ENCODE data around the gene INHA.

Gene INHA

GRCh38 chr2:219613461-219614070 lies 41.5 kb downstream of the INHA start:
- no peak overlapping the region for H3K4me3 Mint-ChIP-seq
- ATAC-seq (ENCODE audit: low read depth) (no peak), DNase-seq (ENCODE audit: low spot score in 2 of 2) (no peak)
- no peaks in the 10 kb centered on the region for H3K9me3 Mint-ChIP-seq
- H3K27ac Mint-ChIP-seq: peak overlapping the region; percentile 19
- H3K27me3 Mint-ChIP-seq: no peaks in the 10 kb centered on the region
- H3K36me3 Mint-ChIP-seq: peaks cover 27% of the 10 kb centered on the region
- H3K4me1 Mint-ChIP-seq: peaks cover 12% of the 10 kb centered on the region

GRCh38 chr2:219614076-219614860 lies 42.2 kb downstream of the INHA start:
- DNase-seq (ENCODE audit: low spot score in 2 of 2) (no peak), ATAC-seq (ENCODE audit: low read depth) (no peak)
- H3K4me3 Mint-ChIP-seq: no peak overlapping the region
- H3K36me3 Mint-ChIP-seq: peaks cover 26% of the 10 kb centered on the region
- H3K27me3 Mint-ChIP-seq: no peaks in the 10 kb centered on the region
- H3K27ac Mint-ChIP-seq: no peak overlapping the region
- no peaks in the 10 kb centered on the region for H3K9me3 Mint-ChIP-seq
- peaks cover 12% of the 10 kb centered on the region for H3K4me1 Mint-ChIP-seq

- no peak for DNase-seq (ENCODE audit: low spot score in 2 of 2)
- no peak overlapping the region for H3K4me3 Mint-ChIP-seq
- no peak for ATAC-seq (ENCODE audit: low read depth)
- H3K36me3 Mint-ChIP-seq: peaks cover 24% of the 10 kb centered on the region
- no peaks in the 10 kb centered on the region for H3K9me3 Mint-ChIP-seq
- no peaks in the 10 kb centered on the region for H3K27me3 Mint-ChIP-seq
- no peak overlapping the region for H3K27ac Mint-ChIP-seq
- H3K4me1 Mint-ChIP-seq: peaks cover 12% of the 10 kb centered on the region
Measured at GRCh38 chr2:219615036-219615435, 42.9 kb downstream of the INHA start.

GRCh38 chr2:219615894-219616293 lies 43.8 kb downstream of the INHA start:
- Mint-ChIP-seq H3K9me3 (no peaks in the 10 kb centered on the region), H3K36me3 (peaks cover 21% of the 10 kb centered on the region), H3K27me3 (no peaks in the 10 kb centered on the region), H3K27ac (no peak overlapping the region), H3K4me3 (no peak overlapping the region), H3K4me1 (peaks cover 12% of the 10 kb centered on the region)
- ATAC-seq (ENCODE audit: low read depth) (no peak), DNase-seq (ENCODE audit: low spot score in 2 of 2) (no peak)

GRCh38 chr2:219616550-219616949 lies 44.4 kb downstream of the INHA start:
- H3K27me3 Mint-ChIP-seq: peaks cover 3% of the 10 kb centered on the region

GRCh38 chr2:219618733-219619122 lies 46.6 kb downstream of the INHA start:
- Mint-ChIP-seq H3K27ac (no peak overlapping the region), H3K36me3 (peaks cover 14% of the 10 kb centered on the region), H3K4me3 (no peak overlapping the region), H3K4me1 (no peaks in the 10 kb centered on the region), H3K27me3 (peaks cover 7% of the 10 kb centered on the region), H3K9me3 (no peaks in the 10 kb centered on the region)
- ATAC-seq (ENCODE audit: low read depth): no peak
- DNase-seq (ENCODE audit: low spot score in 2 of 2): no peak

More at GRCh38 chr2:219616550-219616949, 44.4 kb downstream of the INHA start:
- peaks cover 10% of the 10 kb centered on the region for H3K4me1 Mint-ChIP-seq
- ATAC-seq (ENCODE audit: low read depth) (no peak), DNase-seq (ENCODE audit: low spot score in 2 of 2) (no peak)
- H3K9me3 Mint-ChIP-seq: no peaks in the 10 kb centered on the region
- H3K36me3 Mint-ChIP-seq: peaks cover 16% of the 10 kb centered on the region
- H3K4me3 Mint-ChIP-seq: no peak overlapping the region
- no peak overlapping the region for H3K27ac Mint-ChIP-seq

GRCh38 chr2:219619235-219619634 lies 47.1 kb downstream of the INHA start:
- Mint-ChIP-seq H3K4me3 (no peak overlapping the region), H3K27me3 (peaks cover 7% of the 10 kb centered on the region), H3K36me3 (peaks cover 13% of the 10 kb centered on the region), H3K27ac (no peak overlapping the region), H3K4me1 (no peaks in the 10 kb centered on the region), H3K9me3 (no peaks in the 10 kb centered on the region)
- DNase-seq (ENCODE audit: low spot score in 2 of 2) (no peak), ATAC-seq (ENCODE audit: low read depth) (no peak)

GRCh38 chr2:219620546-219620945 lies 48.4 kb downstream of the INHA start:
- H3K27me3 Mint-ChIP-seq: peaks cover 9% of the 10 kb centered on the region
- H3K27ac Mint-ChIP-seq: no peak overlapping the region
- H3K4me1 Mint-ChIP-seq: no peaks in the 10 kb centered on the region
- H3K9me3 Mint-ChIP-seq: no peaks in the 10 kb centered on the region
- DNase-seq (ENCODE audit: low spot score in 2 of 2): no peak
- H3K4me3 Mint-ChIP-seq: no peak overlapping the region
- peaks cover under 1% of the 10 kb centered on the region for H3K36me3 Mint-ChIP-seq
- ATAC-seq (ENCODE audit: low read depth): no peak

- DNase-seq (ENCODE audit: low spot score in 2 of 2): no peak
- no peak overlapping the region for H3K4me3 Mint-ChIP-seq
- no peaks in the 10 kb centered on the region for H3K36me3 Mint-ChIP-seq
- no peaks in the 10 kb centered on the region for H3K9me3 Mint-ChIP-seq
- H3K27ac Mint-ChIP-seq: no peak overlapping the region
- peaks cover 18% of the 10 kb centered on the region for H3K27me3 Mint-ChIP-seq
- H3K4me1 Mint-ChIP-seq: no peaks in the 10 kb centered on the region
- ATAC-seq (ENCODE audit: low read depth): no peak
Measured at GRCh38 chr2:219621935-219622334, 49.8 kb downstream of the INHA start.

- H3K4me3 Mint-ChIP-seq: no peak overlapping the region
- H3K4me1 Mint-ChIP-seq: no peaks in the 10 kb centered on the region
- no peak for ATAC-seq (ENCODE audit: low read depth)
- H3K27ac Mint-ChIP-seq: no peak overlapping the region
- H3K36me3 Mint-ChIP-seq: no peaks in the 10 kb centered on the region
- H3K9me3 Mint-ChIP-seq: no peaks in the 10 kb centered on the region
- DNase-seq (ENCODE audit: low spot score in 2 of 2): no peak
- peaks cover 20% of the 10 kb centered on the region for H3K27me3 Mint-ChIP-seq
Measured at GRCh38 chr2:219622472-219622871, 50.4 kb downstream of the INHA start.

GRCh38 chr2:219624565-219624964 lies 52.5 kb downstream of the INHA start:
- Mint-ChIP-seq H3K27me3 (peaks cover 30% of the 10 kb centered on the region), H3K4me3 (no peak overlapping the region), H3K36me3 (no peaks in the 10 kb centered on the region), H3K9me3 (no peaks in the 10 kb centered on the region), H3K4me1 (peaks cover 8% of the 10 kb centered on the region), H3K27ac (no peak overlapping the region)
- DNase-seq (ENCODE audit: low spot score in 2 of 2): no peak
- ATAC-seq (ENCODE audit: low read depth): no peak

GRCh38 chr2:219625179-219625578 lies 53.1 kb downstream of the INHA start:
- Mint-ChIP-seq H3K27me3 (peaks cover 32% of the 10 kb centered on the region), H3K36me3 (no peaks in the 10 kb centered on the region), H3K4me3 (no peak overlapping the region), H3K4me1 (peaks cover 8% of the 10 kb centered on the region), H3K27ac (no peak overlapping the region), H3K9me3 (no peaks in the 10 kb centered on the region)
- DNase-seq (ENCODE audit: low spot score in 2 of 2): no peak
- ATAC-seq (ENCODE audit: low read depth): no peak

Data from memory B cell (primary cell).